A549 (cell line): ENCODE data around the gene HPD. TPM values are rescaled to one million over a fixed set of nuclear protein-coding genes. Genes with fewer than 3 reads are reported as not detected.

Source experiments
- ATOH8 ChIP-seq: fragments of 250-450 bp; sonication (Bioruptor Pico); IDR thresholded peaks from 2 replicates; pipeline ENCODE4 v1.5.0; 2020; ENCODE audit warnings: low read depth, mild to moderate bottlenecking, moderate library complexity
- E2F6 ChIP-seq: IDR thresholded peaks from 2 replicates; pipeline ENCODE4 v1.6.1; 2012; ENCODE audit warnings: low read depth, borderline replicate concordance
- EHMT2 ChIP-seq: fragments of 200-600 bp; sonication (generic); IDR thresholded peaks from 2 replicates; pipeline ENCODE4 v1.6.1; 2016; ENCODE audit warnings: antibody characterized with exemption, low read depth, mild to moderate bottlenecking, moderate library complexity
- ELK1 ChIP-seq: fragments of 150-350 bp; IDR thresholded peaks from 2 replicates; pipeline ENCODE4 v1.6.1; 2014; ENCODE audit warnings: low read depth, mild to moderate bottlenecking, low read length
- ESRRA ChIP-seq: fragments of 150-350 bp; IDR thresholded peaks from 2 replicates; pipeline ENCODE4 v1.6.1; 2014; ENCODE audit warnings: mild to moderate bottlenecking, low read length, borderline replicate concordance
- FOSB ChIP-seq: fragments of 250-450 bp; sonication (Bioruptor Pico); IDR thresholded peaks from 2 replicates; pipeline ENCODE4 v1.5.0; 2020; ENCODE audit warnings: mild to moderate bottlenecking, moderate library complexity
- GATA3 ChIP-seq: IDR thresholded peaks from 2 replicates; pipeline ENCODE4 v1.6.1; 2012; ENCODE audit warnings: borderline replicate concordance
- HDAC2 ChIP-seq: fragments of 200-600 bp; sonication (generic); IDR thresholded peaks from 2 replicates; pipeline ENCODE4 v1.6.1; 2016
- HOXB13 ChIP-seq: fragments of 250-450 bp; sonication (Bioruptor Pico); IDR thresholded peaks from 2 replicates; pipeline ENCODE4 v1.5.0; 2020; ENCODE audit warnings: low read depth, mild to moderate bottlenecking, moderate library complexity
- JUNB ChIP-seq: fragments of >200 bp; sonication (Bioruptor Twin); formaldehyde crosslinking; IDR thresholded peaks from 2 replicates; pipeline ENCODE4 v1.6.1; 2016
- KDM1A ChIP-seq: fragments of 200-600 bp; sonication (generic); IDR thresholded peaks from 2 replicates; pipeline ENCODE4 v1.6.1; 2016; ENCODE audit warnings: low read depth, mild to moderate bottlenecking
- MAZ ChIP-seq: fragments of 150-350 bp; IDR thresholded peaks from 2 replicates; pipeline ENCODE4 v1.6.1; 2014; ENCODE audit warnings: antibody characterized with exemption, low read depth, low read length, borderline replicate concordance
- NFE2L2 ChIP-seq: fragments of 150-350 bp; conservative IDR thresholded peaks from 2 replicates; pipeline ENCODE4 v1.6.1; 2014; ENCODE audit warnings: low read length
- NR3C1 ChIP-seq: fragments of >200 bp; sonication (Bioruptor Twin); formaldehyde crosslinking; IDR thresholded peaks from 3 replicates; pipeline ENCODE4 v1.6.1; 2017
- RAD21 ChIP-seq, 2 experiments: fragments of >200 bp in 1 of 2; sonication (Bioruptor Twin) in 1 of 2; formaldehyde crosslinking in 1 of 2; IDR thresholded peaks in 1 of 2; conservative IDR thresholded peaks in 1 of 2; 2 replicates in 1 of 2; 3 replicates in 1 of 2; pipeline ENCODE4 v1.6.1; 2012 to 2018; ENCODE audit warnings: inconsistent platforms in 1 of 2
- RARB ChIP-seq: fragments of 250-450 bp; sonication (Bioruptor Pico); IDR thresholded peaks from 2 replicates; pipeline ENCODE4 v1.8.0; 2021; ENCODE audit warnings: mild to moderate bottlenecking, moderate library complexity
- RCOR1 ChIP-seq: fragments of 150-350 bp; IDR thresholded peaks from 2 replicates; pipeline ENCODE4 v1.6.1; 2014; ENCODE audit warnings: antibody characterized with exemption, low read length, low read depth
- REST ChIP-seq: fragments of 200-600 bp; sonication (generic); IDR thresholded peaks from 2 replicates; pipeline ENCODE4 v1.6.1; 2016; ENCODE audit warnings: antibody characterized with exemption, mild to moderate bottlenecking, moderate library complexity
- RFX5 ChIP-seq: fragments of 450-650 bp; IDR thresholded peaks from 2 replicates; pipeline ENCODE4 v1.7.1; 2014; ENCODE audit warnings: antibody characterized with exemption, mild to moderate bottlenecking, moderate library complexity
- RNF2 ChIP-seq: fragments of 200-600 bp; sonication (generic); IDR thresholded peaks from 2 replicates; pipeline ENCODE4 v1.6.1; 2016; ENCODE audit warnings: low read depth, mild to moderate bottlenecking, antibody characterized with exemption, moderate library complexity, borderline replicate concordance
- SMC3 ChIP-seq: fragments of >200 bp; sonication (Bioruptor Twin); formaldehyde crosslinking; IDR thresholded peaks from 3 replicates; pipeline ENCODE4 v1.6.1; 2018; ENCODE audit warnings: inconsistent platforms
- SREBF2 ChIP-seq: fragments of 450-650 bp; IDR thresholded peaks from 2 replicates; pipeline ENCODE4 v1.6.1; 2014; ENCODE audit warnings: mild to moderate bottlenecking, moderate library complexity
- TFCP2L1 ChIP-seq: fragments of 250-450 bp; sonication (Bioruptor Pico); IDR thresholded peaks from 2 replicates; pipeline ENCODE4 v1.5.0; 2021; ENCODE audit warnings: mild to moderate bottlenecking
- ZNF302 ChIP-seq: fragments of 250-450 bp; sonication (Bioruptor Pico); IDR thresholded peaks from 2 replicates; pipeline ENCODE4 v1.9.0; 2021; ENCODE audit warnings: inconsistent platforms, mild to moderate bottlenecking, moderate library complexity
- ZSCAN20 ChIP-seq: fragments of 250-450 bp; sonication (Bioruptor Pico); IDR thresholded peaks from 2 replicates; pipeline ENCODE4 v1.8.0; 2022; ENCODE audit warnings: mild to moderate bottlenecking, moderate library complexity
- polyA plus RNA-seq, 4 experiments: library from polyadenylated mRNA; depleted of rRNA in 3 of 4; stranded (reverse); fragments of >200 nt; fragmentation: RNase III in 1 of 4; extraction: RNeasy Plus Mini Kit Qiagen cat#74134 plus additional on column Dnase treatment in 1 of 4; gene quantifications; 2 replicates in 3 of 4; 3 replicates in 1 of 4; pipeline ENCODE4 v1.2.3, GENCODE V29; 2011 to 2017

Gene HPD
- polyA plus RNA-seq, 2 of the 4 experiments (the other 2 are of a cell fraction) = 1.7 to 1.8 TPM

GRCh38 chr12:121802843-121803698 lies 55.6 kb downstream of the HPD start (continued):
- TF ChIP-seq REST (peak; percentile 77), E2F6 (peak; percentile 16; the same call in 1 of the 2 replicates), JUNB (no peak), NFE2L2 (no peak), KDM1A (no peak), GATA3 (no peak), SMC3 (no peak), TFCP2L1 (CRISPR knock-in tag) (no peak), ZSCAN20 (CRISPR knock-in tag) (no peak), HDAC2 (no peak), RAD21 (conservative IDR thresholded peaks at IDR 0.05 in 1 of 2, IDR thresholded peaks at IDR 0.05 in 1 of 2) (no peak), NR3C1 (no peak), SREBF2 (no peak), MAZ (no peak), HOXB13 (CRISPR knock-in tag) (no peak; the same call in 1 of the 2 replicates), ELK1 (no peak), EHMT2 (no peak), RNF2 (no peak), RCOR1 (no peak), ZNF302 (CRISPR knock-in tag) (no peak), ATOH8 (CRISPR knock-in tag) (no peak), RARB (CRISPR knock-in tag) (0 out of 2 replicates have a peak, but pooled peaks have one; percentile 24), FOSB (CRISPR knock-in tag) (0 out of 2 replicates have a peak, but pooled peaks have one; percentile 68), ESRRA (no peak), RFX5 (0 out of 2 replicates have a peak, but pooled peaks have one; percentile 49)
